HEK293 (cell line): Measurements from ENCODE around the gene MUC5B.

Source experiments
- CTCF ChIA-PET: fragments of 350-600 bp; formaldehyde crosslinking; extraction: SDS; loops from one replicate; lab custom pipeline; 2021; ENCODE audit warnings: antibody characterized with exemption; lab: Yijun Ruan, JAX
- POLR2A ChIA-PET: fragments of 300-600 bp; formaldehyde crosslinking; extraction: SDS; loops from one replicate; lab custom pipeline; 2020; ENCODE audit warnings: antibody characterized with exemption, inconsistent platforms; lab: Yijun Ruan, JAX
- H3K27ac ChIP-seq: fragments of 200-500 bp; sonication (Bioruptor generic); 2 replicates; pipeline ENCODE4 v1.5.1; 2014; ENCODE audit warnings: low read depth, low read length, control low read depth, inconsistent platforms; ENCODE audit errors: extremely low read depth
- H3K36me3 ChIP-seq, 2 experiments: fragments of 200-500 bp in 1 of 2; sonication (Bioruptor generic) in 1 of 2; 1 replicate in 1 of 2; 2 replicates in 1 of 2; pipeline ENCODE4 v1.5.1; 2014 to 2017; ENCODE audit warnings: inconsistent platforms in 2 of 2, low read length in 2 of 2; ENCODE audit not compliant: control insufficient read depth in 2 of 2, insufficient read depth in 1 of 2
- H3K4me1 ChIP-seq: fragments of 200-500 bp; sonication (Bioruptor generic); 2 replicates; pipeline ENCODE4 v1.5.1; 2014; ENCODE audit warnings: mild to moderate bottlenecking, low read length, inconsistent platforms; ENCODE audit not compliant: control insufficient read depth, insufficient read depth
- H3K4me3 ChIP-seq: 2 replicates; pipeline ENCODE4 v1.5.1; 2011; ENCODE audit warnings: low read depth, mild to moderate bottlenecking, control low read depth, low read length, moderate library complexity
- H3K9me3 ChIP-seq: fragments of 200-500 bp; sonication (Bioruptor generic); 2 replicates; pipeline ENCODE4 v1.5.1; 2014; ENCODE audit warnings: low read depth, low read length, inconsistent platforms; ENCODE audit not compliant: control insufficient read depth, insufficient read depth
- SETDB1 ChIP-seq: IDR thresholded peaks from one replicate; pipeline ENCODE4 v1.6.1; 2017; ENCODE audit warnings: mild to moderate bottlenecking, low read length, moderate library complexity, mixed read lengths; ENCODE audit not compliant: insufficient read length
- SP7 ChIP-seq: fragments of 450-650 bp; formaldehyde crosslinking; IDR thresholded peaks from 2 replicates; pipeline ENCODE4 v1.5.1; 2016; ENCODE audit warnings: missing biosample characterization, missing genetic modification characterization
- TCF7L2 ChIP-seq: IDR thresholded peaks from 2 replicates; pipeline ENCODE4 v1.6.1; 2011; ENCODE audit warnings: low read depth, mild to moderate bottlenecking, inconsistent platforms, low read length, moderate library complexity, borderline replicate concordance
- TSHZ1 ChIP-seq: fragments of 450-650 bp; formaldehyde crosslinking; IDR thresholded peaks from 2 replicates; pipeline ENCODE4 v1.5.1; 2016; ENCODE audit warnings: missing biosample characterization, missing genetic modification characterization, borderline replicate concordance
- ZBTB8A ChIP-seq: fragments of 450-650 bp; formaldehyde crosslinking; IDR thresholded peaks from 2 replicates; pipeline ENCODE4 v1.5.1; 2016; ENCODE audit warnings: missing biosample characterization, missing genetic modification characterization
- ZNF133 ChIP-seq: fragments of 450-650 bp; formaldehyde crosslinking; IDR thresholded peaks from 2 replicates; pipeline ENCODE4 v1.5.1; 2016; ENCODE audit warnings: missing biosample characterization, missing genetic modification characterization
- ZNF214 ChIP-seq: fragments of 450-650 bp; formaldehyde crosslinking; IDR thresholded peaks from 2 replicates; pipeline ENCODE4 v1.5.1; 2017; ENCODE audit warnings: missing biosample characterization, mild to moderate bottlenecking, missing genetic modification characterization, borderline replicate concordance
- ZNF23 ChIP-seq: fragments of 450-650 bp; formaldehyde crosslinking; IDR thresholded peaks from 2 replicates; pipeline ENCODE4 v1.5.1; 2016; ENCODE audit warnings: missing biosample characterization, missing genetic modification characterization, borderline replicate concordance
- ZNF335 ChIP-seq: fragments of 450-650 bp; formaldehyde crosslinking; conservative IDR thresholded peaks from 2 replicates; pipeline ENCODE4 v1.5.1; 2016; ENCODE audit warnings: missing biosample characterization, missing genetic modification characterization
- ZNF404 ChIP-seq: fragments of 450-650 bp; formaldehyde crosslinking; IDR thresholded peaks from 2 replicates; pipeline ENCODE4 v1.5.1; 2017; ENCODE audit warnings: missing biosample characterization, missing genetic modification characterization
- ZNF501 ChIP-seq: fragments of 450-650 bp; formaldehyde crosslinking; IDR thresholded peaks from 2 replicates; pipeline ENCODE4 v1.5.1; 2016; ENCODE audit warnings: missing biosample characterization, missing genetic modification characterization
- ZNF530 ChIP-seq: fragments of 450-650 bp; formaldehyde crosslinking; IDR thresholded peaks from 2 replicates; pipeline ENCODE4 v1.5.1; 2016; ENCODE audit warnings: low read depth, missing biosample characterization, missing genetic modification characterization
- ZNF677 ChIP-seq: fragments of 450-650 bp; IDR thresholded peaks from 2 replicates; pipeline ENCODE4 v1.5.0; 2018; ENCODE audit warnings: missing biosample characterization, mild to moderate bottlenecking, missing genetic modification characterization, moderate library complexity
- ZNF704 ChIP-seq: fragments of 450-650 bp; formaldehyde crosslinking; IDR thresholded peaks from 2 replicates; pipeline ENCODE4 v1.5.1; 2016; ENCODE audit warnings: missing biosample characterization, missing genetic modification characterization
- ZNF707 ChIP-seq: fragments of 450-650 bp; formaldehyde crosslinking; IDR thresholded peaks from 2 replicates; pipeline ENCODE4 v1.5.1; 2016; ENCODE audit warnings: missing biosample characterization, missing genetic modification characterization
- TF ChIP-seq, protein P1 (sequence below): fragments of 450-650 bp; formaldehyde crosslinking; IDR thresholded peaks from 2 replicates; pipeline ENCODE4 v1.5.1; 2016; ENCODE audit warnings: missing biosample characterization, missing genetic modification characterization
- TF ChIP-seq, protein P2 (sequence below): fragments of 450-650 bp; formaldehyde crosslinking; IDR thresholded peaks from 2 replicates; pipeline ENCODE4 v1.5.1; 2016; ENCODE audit warnings: missing biosample characterization, missing genetic modification characterization
- TF ChIP-seq, protein P3 (sequence below): fragments of 450-650 bp; formaldehyde crosslinking; IDR thresholded peaks from 2 replicates; pipeline ENCODE4 v1.5.1; 2016; ENCODE audit warnings: missing biosample characterization, missing genetic modification characterization
- TF ChIP-seq, protein P4 (sequence below): fragments of 450-650 bp; formaldehyde crosslinking; IDR thresholded peaks from 2 replicates; pipeline ENCODE4 v1.5.1; 2016; ENCODE audit warnings: missing biosample characterization, missing genetic modification characterization

Gene MUC5B

DNA sequence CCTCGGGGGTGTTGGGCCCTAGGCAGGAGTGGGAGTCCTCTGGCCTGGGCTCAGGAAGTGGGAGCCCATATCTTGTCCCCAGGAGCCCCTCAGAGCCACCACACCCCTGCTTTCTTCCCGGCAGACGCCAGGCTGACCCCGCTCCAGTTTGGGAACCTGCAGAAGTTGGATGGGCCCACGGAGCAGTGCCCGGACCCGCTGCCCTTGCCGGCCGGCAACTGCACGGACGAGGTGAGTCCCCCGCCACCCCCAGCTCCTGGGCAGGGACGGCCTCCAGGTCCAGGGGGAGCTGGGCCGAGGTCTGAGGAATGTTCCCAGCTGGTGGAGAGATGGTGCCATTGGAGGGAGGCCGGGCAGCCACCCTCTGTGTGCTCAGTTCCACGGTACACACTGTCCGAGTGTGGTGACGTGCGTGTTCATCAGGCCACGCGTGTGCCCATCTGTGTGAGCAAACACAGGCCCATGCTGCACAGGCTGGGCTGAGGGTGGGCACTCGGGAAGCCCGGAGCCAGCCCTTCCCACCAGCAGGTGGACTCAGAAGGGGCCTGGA is 4.8 kb downstream of the MUC5B start:
- ChIA-PET POLR2A (no interaction called here), CTCF (no interaction called here)
- no peaks in the 10 kb centered on the region for H3K9me3 ChIP-seq

DNA sequence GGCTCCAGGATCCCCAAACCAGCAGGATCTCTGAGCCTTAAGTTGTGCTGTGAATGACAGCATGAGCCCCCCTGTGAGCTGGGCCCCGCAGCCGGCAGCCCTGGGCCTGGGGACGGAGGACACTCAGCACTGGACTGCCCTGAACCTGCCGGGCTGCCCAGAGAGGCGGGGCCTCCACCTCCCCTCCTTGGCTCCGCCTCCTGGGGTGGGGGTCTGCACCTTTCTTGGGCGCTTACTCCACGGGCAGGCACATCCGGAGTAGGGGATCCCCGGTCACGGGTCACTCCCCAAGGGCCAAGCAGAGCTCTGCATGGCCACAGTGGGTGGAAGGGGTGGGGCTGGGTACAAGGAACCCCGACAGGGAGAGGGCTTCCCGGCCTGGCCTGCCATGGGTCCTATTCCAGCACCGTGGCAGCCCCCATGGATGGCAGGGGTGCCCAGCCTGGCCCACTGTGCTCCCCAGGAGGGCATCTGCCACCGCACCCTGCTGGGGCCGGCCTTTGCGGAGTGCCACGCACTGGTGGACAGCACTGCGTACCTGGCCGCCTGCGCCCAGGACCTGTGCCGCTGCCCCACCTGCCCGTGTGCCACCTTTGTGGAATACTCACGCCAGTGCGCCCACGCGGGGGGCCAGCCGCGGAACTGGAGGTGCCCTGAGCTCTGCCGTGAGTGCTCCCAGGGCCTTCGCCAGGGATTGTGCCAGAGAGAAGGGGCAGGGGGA is 5.4 kb downstream of the MUC5B start:
- POLR2A ChIA-PET, result no interaction called here
- CTCF ChIA-PET, result no interaction called here
- Histone ChIP-seq H3K36me3 (no peaks in the 10 kb centered on the region), H3K4me1 (no peaks in the 10 kb centered on the region), H3K9me3 (no peaks in the 10 kb centered on the region), H3K27ac (no peak overlapping the region), H3K4me3 (no peak overlapping the region)
- TF ChIP-seq, protein P1, sequence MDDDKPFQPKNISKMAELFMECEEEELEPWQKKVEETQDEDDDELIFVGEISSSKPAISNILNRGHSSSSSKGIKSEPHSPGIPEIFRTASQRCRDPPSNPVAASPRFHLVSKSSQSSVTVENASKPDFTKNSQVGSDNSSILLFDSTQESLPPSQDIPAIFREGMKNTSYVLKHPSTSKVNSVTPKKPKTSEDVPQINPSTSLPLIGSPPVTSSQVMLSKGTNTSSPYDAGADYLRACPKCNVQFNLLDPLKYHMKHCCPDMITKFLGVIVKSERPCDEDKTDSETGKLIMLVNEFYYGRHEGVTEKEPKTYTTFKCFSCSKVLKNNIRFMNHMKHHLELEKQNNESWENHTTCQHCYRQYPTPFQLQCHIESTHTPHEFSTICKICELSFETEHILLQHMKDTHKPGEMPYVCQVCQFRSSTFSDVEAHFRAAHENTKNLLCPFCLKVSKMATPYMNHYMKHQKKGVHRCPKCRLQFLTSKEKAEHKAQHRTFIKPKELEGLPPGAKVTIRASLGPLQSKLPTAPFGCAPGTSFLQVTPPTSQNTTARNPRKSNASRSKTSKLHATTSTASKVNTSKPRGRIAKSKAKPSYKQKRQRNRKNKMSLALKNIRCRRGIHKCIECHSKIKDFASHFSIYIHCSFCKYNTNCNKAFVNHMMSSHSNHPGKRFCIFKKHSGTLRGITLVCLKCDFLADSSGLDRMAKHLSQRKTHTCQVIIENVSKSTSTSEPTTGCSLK (tag by site-specific recombination), result no peak
- TF ChIP-seq ZNF707 (tag by site-specific recombination) (no peak), ZBTB8A (tag by site-specific recombination) (no peak), ZNF335 (tag by site-specific recombination) (no peak), TCF7L2 (no peak), TSHZ1 (no peak), ZNF404 (tag by site-specific recombination) (no peak), ZNF23 (no peak), ZNF214 (tag by site-specific recombination) (no peak), ZNF530 (tag by site-specific recombination) (no peak)

More for the DNA sequence above, 4.8 kb downstream of the MUC5B start:
- no peak overlapping the region for H3K4me3 ChIP-seq
- no peaks in the 10 kb centered on the region for H3K4me1 ChIP-seq
- H3K27ac ChIP-seq, result no peak overlapping the region
- TF ChIP-seq ZNF677 (tag by site-specific recombination), result no peak
- TF ChIP-seq ZNF133 (tag by site-specific recombination), result no peak
- TF ChIP-seq, protein P2, sequence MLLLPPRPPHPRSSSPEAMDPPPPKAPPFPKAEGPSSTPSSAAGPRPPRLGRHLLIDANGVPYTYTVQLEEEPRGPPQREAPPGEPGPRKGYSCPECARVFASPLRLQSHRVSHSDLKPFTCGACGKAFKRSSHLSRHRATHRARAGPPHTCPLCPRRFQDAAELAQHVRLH (tag by site-specific recombination), result no peak
- no peak for TF ChIP-seq SETDB1
- TF ChIP-seq SP7 (tag by site-specific recombination), result no peak
- no peak for TF ChIP-seq ZNF704 (tag by site-specific recombination)
- TF ChIP-seq ZBTB8A (tag by site-specific recombination), result no peak
- TF ChIP-seq ZNF501, result no peak
- TF ChIP-seq, protein P3, sequence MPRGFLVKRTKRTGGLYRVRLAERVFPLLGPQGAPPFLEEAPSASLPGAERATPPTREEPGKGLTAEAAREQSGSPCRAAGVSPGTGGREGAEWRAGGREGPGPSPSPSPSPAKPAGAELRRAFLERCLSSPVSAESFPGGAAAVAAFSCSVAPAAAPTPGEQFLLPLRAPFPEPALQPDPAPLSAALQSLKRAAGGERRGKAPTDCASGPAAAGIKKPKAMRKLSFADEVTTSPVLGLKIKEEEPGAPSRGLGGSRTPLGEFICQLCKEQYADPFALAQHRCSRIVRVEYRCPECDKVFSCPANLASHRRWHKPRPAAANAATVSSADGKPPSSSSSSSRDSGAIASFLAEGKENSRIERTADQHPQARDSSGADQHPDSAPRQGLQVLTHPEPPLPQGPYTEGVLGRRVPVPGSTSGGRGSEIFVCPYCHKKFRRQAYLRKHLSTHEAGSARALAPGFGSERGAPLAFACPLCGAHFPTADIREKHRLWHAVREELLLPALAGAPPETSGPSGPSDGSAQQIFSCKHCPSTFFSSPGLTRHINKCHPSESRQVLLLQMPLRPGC (tag by site-specific recombination), result no peak
- TF ChIP-seq, protein P4, sequence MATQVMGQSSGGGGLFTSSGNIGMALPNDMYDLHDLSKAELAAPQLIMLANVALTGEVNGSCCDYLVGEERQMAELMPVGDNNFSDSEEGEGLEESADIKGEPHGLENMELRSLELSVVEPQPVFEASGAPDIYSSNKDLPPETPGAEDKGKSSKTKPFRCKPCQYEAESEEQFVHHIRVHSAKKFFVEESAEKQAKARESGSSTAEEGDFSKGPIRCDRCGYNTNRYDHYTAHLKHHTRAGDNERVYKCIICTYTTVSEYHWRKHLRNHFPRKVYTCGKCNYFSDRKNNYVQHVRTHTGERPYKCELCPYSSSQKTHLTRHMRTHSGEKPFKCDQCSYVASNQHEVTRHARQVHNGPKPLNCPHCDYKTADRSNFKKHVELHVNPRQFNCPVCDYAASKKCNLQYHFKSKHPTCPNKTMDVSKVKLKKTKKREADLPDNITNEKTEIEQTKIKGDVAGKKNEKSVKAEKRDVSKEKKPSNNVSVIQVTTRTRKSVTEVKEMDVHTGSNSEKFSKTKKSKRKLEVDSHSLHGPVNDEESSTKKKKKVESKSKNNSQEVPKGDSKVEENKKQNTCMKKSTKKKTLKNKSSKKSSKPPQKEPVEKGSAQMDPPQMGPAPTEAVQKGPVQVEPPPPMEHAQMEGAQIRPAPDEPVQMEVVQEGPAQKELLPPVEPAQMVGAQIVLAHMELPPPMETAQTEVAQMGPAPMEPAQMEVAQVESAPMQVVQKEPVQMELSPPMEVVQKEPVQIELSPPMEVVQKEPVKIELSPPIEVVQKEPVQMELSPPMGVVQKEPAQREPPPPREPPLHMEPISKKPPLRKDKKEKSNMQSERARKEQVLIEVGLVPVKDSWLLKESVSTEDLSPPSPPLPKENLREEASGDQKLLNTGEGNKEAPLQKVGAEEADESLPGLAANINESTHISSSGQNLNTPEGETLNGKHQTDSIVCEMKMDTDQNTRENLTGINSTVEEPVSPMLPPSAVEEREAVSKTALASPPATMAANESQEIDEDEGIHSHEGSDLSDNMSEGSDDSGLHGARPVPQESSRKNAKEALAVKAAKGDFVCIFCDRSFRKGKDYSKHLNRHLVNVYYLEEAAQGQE (tag by site-specific recombination), result no peak
- TF ChIP-seq, all 188 proteins: peak for 0
- H3K36me3 ChIP-seq, result no peaks in the 10 kb centered on the region
